ENCODE results near the gene DHX9.
"Not testable (repeated sequence)": the region's sequence is repeated elsewhere in the genome, so short reads cannot be mapped to it uniquely, and the experiment has no call there.

DHX9 gene

DNA sequence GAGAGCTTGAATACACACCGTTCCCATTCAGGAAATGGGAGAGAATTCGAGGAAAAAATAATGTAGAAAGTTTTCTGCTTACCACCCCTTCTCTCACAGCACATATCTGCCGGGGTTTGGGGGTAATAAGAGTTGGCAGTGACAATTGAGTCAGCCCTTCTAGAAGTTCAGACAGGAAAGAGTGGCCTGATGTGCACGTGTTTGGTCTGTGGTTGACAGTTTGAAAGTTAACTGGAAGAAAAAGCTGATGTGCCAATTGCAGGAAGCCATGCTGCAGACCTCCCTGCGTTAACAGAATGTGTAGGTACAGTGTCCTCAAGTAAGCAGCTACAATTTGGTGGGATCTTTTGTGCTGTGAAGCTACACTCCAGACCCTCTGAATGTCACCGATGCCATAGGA is 50.9 kb downstream of the DHX9 start:
- no peak for DNase-seq (ENCODE audit: low read depth)

DNA sequence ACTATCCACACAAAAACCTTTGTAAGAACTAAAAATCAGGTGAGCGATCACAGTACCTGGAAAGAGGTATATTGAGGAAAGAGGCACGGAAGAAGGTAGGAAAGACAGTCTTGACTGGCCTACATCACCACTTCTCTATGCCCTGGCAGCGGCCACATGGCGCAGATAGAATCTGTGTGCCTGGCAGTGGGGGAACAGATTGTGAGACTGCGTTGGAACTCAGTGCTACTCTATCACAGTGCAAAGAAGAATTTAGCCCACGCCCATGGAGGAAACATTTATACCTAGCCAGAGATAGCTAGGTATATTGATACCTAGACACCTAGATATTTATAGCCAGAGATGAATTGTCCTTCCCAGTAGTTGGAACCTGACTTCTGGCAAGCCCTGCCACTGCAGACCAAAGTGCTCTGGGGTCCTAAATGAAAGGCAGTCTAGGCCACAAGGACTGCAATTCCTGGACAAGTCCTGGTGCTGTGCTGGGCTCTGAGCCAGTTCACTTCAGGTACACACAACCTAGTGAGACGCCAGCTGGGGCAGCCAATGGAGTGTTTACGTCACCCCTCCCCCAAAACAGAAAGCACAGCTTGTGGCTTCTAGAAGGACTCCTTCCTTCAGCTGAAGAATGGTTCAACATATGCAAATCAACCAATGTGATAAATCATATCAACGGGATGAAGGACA is 51.9 kb downstream of the DHX9 start:
- no peak for DNase-seq (ENCODE audit: low read depth)

DNA sequence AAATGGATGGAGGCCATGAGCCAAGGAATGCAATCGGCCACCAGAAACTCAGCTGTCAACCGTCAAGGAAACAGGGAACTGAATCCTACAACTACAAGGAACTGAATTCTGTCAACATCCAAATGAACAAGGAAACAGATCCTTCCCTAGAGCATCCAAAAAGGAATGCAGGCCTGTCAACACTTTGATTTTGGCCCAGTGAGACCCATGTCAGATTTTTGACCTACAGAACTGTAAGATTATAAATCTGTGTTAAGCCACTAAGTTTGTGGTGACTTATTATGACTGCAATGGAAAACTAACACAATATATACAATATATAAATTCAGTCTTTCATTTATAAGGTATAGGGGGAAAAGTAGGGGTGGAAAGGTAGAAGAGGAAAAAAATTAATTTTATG is 58.5 kb downstream of the DHX9 start:
- no peak for DNase-seq (ENCODE audit: low read depth)

DNA sequence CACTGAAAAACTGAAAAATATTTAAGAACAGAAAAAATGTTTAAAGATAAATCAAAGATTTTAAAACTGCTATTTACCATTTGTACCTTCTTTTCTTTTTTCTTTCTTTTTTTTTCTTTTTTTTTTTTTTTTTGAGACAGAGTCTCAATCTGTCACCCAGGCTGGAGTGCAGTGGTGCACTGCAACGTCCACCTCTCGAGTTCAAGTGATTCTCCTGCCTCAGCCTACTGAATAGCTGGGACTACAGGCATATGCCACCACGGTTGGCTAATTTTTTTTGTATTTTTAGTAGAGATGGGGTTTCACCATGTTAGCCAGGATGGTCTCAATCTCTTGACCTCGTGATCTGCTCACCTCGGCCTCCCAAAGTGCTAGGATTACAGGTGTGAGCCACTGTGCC is 62.8 kb downstream of the DHX9 start:
- DNase-seq (ENCODE audit: low read depth): not testable (repeated sequence)

DNA sequence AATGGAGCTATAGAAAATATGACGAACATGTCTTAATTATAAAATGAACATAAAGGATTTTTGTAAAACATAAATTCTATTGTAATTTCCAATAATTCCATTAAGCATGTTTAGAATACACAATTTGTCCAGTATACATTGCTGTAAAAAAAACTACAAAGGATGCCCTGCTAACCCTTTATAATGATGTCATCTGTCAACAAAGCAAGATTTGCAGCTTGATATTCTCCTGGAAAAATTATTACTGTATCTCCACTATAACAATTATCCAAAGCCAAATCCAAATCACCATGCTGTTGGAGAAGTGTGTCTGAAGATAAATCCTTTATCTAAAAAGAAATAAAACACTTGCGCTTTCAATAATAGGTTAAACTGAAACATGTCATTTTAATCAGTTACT is 66.2 kb downstream of the DHX9 start:
- DNase-seq (ENCODE audit: low read depth): no peak

DNA sequence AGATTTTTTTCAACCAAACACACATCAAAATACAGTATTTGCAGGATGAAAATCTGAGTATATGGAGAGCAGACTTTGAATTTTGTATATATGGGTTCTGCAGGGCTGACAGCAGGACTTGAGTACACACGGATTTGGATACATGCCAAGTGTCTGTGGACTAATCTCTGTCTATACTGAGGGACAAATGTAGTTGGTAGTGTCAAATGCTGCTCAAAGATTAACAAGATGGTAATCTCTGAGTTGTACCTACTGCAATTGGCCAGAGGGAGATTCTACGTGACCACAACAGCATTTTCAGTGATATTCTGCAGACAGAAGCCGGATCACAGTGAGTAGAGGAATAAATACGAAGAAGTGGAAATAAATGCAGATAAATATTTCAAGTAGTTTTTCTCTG is 70.4 kb downstream of the DHX9 start:
- DNase-seq (ENCODE audit: low read depth): no peak

DNA sequence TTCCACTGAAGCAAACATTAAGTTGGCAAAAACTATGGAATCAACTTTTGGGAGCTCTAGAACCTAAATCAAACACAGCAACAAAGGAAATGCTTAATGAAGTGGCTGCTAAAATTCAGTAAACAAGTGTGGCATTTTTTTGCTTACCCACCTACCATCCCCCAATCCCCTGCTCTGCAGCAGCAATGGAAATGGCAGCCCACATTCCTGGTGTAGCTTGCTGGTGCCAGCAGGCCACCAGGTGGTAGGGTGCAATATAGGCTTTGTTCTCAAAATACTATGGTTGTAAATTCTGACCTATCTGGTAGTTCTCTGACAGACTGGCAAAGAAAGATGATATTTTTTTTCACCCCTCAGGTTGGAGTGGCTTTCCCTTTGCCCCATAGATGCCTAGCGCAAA is 71.0 kb downstream of the DHX9 start:
- no peak for DNase-seq (ENCODE audit: low read depth)

DNA sequence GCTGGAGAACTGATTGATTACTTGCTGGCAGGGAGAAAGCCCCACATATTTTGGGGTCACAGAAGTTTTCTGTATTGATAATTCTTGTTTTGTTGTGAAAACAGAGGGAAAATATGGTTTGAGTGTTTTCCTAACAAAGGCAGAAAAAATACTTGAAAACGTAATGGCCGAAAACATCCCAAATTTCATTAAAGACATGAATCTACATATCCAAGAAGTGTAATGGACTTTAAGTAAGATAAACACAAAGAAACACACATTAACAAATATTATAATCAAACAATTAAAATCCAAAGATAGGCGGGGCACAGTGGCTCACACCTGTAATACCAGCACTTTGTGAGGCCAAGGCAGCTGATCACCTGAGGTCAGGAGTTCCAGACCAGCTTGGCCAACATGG is 74.3 kb downstream of the DHX9 start:
- DNase-seq (ENCODE audit: low read depth): no peak

DNA sequence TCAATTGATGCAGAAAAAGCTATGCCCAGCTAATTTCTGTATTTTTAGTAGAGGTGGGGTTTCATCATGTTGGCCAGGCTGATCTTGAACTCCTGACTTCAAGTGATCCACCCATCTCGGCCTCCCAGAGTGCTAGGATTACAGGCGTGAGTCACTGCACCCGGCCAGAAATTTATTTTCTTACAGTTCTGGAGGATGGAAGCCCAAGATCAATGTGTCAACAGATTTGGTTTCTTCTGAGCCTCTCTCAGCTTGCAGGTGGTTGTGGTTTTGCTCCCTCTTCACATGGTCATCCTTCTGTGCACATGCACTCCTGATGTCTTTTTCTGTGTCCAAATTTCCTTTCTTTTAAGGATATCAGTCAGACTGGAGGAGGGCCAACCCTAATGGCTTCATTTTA is 78.2 kb downstream of the DHX9 start:
- DNase-seq (ENCODE audit: low read depth): no peak

DNA sequence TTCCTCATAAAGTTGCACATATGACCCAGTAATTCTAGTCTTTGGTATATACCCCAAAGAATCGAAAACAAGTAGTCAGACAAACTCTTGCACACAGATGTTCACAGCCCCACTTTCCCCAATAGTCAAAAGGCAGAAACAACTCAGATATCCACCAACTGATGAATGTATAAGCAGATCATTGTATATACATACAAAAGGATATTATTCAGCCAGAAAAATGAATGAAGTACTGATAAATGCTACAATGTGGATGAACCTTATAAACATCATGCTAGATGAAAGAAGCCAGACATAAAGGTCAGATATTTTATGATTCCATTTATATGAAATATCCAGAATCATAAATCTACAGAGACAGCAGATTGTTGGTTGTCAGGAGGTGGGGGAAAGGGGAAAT is 86.5 kb downstream of the DHX9 start:
- DNase-seq (ENCODE audit: low read depth): no peak

DNA sequence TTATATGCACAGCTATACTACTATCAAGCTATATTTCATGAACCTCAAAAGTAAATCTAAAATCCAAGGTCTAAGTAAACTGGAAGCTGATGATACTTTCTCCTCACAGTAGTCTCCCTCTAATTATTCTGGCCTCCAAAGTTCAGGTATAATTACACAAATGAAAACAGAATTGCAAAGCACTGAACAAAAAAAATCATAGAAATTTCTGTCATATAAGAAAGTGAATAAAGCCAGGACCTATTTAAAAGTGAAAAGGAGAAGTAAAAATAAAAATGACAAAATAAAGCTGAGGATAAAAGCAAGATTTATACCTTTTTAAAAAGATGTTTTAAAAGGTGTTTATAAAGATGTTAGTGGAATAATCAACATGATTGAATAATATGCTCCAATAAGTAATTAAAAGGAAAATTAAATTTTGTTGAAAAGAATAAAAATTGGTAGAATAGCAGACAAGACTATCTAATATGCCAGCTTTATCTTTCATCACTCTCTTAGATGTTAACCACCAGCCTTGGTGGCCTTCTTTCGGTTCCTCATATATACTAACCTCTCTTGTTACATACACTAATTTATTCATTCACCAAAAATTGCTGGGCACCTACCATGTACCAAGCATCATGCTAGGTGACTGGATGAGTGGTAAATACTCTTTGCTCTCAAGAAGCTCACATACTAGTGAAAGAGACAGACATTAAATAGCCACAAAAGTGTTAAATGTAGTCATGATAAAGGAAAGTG is 88.7 kb downstream of the DHX9 start:
- no peak for DNase-seq (ENCODE audit: low read depth)

DNA sequence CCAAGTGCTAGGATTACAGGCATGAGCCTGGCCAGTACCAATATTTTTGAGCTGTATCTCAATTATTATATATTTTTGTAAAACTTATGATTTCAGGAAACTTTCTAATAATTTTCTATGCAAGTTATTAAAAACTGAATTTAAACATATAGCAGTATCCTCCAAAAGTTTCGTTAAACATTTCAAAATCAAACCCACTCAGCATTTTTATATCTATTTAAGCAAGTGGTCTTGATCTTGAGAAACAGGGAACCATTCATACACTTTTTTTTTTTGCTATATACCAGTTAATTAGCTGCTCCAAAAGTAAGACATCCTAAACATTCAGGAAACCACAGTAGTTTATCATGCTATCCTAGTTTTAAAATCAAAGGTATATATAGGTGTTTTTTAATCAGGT is 91.8 kb downstream of the DHX9 start:
- no peak for DNase-seq (ENCODE audit: low read depth)

DNA sequence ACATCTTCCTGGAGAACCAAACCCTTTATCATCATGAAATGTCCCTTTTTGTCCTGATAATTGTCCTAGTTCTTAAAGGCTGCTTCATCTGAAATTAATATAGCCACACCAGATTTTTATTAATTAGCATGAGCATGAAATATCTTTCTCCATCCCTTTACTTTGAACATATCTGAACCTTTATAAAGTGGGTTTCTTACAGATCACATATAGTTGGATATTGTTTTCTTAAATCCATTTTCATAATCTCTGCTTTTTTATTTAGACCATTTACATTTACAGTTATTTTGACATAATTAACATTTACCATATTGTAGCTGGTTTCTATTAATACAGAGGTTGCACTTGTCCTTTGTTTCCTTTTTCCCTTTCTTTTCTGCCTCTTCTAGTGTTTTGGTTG is 96.6 kb downstream of the DHX9 start:
- no peak for DNase-seq (ENCODE audit: low read depth)

All from fibroblast of the conjunctiva (primary cell).